ENCODE measurements around the gene SCRN1.
A peak's percentile ranks its signal among the peaks of the same experiment; 100 is the strongest.
"Not testable (repeated sequence)": the region's sequence is repeated elsewhere in the genome, so short reads cannot be mapped to it uniquely, and the experiment has no call there.

SCRN1 gene

DNA sequence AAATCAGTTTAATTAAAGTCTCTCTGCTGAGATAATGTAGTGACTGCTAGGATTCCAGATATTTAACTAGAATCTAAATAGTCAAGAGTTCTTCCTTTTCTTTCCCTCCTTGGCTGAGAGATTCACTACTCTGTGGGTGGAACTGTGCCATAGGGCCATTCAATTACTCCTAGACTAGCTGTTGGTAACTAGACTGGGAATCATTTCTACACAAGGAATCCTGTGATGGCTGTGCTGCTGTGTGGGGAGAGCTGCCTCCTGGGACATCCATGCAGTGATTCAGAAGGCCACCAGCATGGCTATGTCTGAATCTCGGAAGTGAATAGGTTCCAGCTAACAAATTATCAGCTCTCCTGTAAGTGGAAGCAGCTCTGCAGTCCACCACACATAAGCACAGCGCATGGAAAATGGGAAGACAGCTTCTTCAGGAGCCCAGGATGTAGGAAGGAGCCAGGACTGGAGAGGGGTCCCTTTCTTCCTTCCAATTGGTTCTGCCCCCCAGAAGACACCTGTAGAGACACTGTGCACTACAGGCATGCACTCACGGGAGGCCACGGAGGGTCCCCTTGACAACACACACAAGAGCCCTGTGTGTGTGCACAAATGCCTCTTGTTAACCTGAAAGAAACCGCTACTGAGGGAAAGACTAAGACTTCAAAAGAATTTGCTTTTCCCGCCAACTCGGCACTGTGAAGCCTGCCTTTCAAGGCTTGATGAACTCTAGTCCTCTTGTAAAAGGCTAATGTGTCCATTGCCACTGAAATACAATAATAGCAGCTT, 66.5 kb downstream of the SCRN1 start:
- DNase-seq: no peak

DNA sequence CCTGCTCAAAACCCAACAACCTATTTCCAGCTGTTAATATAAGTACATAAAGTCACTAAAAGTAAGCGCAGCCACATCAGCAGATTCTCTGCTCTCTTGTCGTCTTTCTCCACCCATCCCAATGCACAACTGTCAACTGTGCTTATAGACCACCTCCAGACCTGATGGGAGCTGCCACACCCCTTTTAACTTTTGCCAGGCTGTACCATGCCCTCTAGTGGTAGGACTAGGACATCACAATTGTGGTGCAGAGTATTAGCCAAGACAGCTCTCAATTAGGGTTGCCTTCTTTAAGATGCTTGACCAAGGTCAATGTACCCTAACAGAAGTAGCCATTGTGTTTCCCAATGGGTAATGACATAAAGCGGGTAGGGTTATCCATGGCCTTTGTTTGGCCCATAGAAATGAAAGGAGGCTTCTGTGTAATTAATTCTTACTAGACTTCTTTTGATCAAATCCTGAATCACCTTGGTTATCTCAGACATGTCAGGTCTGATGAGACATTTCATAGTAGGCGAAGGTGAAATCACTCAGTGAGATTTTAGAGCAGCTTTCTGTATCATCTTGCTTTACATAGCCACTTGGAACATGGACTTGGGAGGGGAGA, 68.1 kb downstream of the SCRN1 start:
- peak; percentile 66 for DNase-seq

DNA sequence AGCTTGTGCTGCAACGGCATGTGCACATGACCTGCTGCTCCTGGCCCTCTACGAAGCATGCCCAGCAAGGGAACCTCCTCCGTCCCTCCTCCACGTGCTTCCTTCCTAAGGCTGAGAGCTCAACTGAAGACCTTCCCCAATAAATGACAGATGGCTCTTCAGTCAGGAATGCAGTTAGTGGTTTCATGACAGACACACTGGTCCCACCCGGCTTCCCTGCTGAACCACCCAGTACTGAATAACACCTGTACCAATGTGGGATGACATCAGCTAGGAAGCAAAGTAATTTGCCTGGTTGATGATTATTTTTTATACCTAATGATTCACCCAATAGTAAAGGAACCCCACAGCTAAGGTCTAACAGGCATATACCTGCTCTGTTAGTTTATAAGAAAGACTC, 69.1 kb downstream of the SCRN1 start:
- no peak for DNase-seq

DNA sequence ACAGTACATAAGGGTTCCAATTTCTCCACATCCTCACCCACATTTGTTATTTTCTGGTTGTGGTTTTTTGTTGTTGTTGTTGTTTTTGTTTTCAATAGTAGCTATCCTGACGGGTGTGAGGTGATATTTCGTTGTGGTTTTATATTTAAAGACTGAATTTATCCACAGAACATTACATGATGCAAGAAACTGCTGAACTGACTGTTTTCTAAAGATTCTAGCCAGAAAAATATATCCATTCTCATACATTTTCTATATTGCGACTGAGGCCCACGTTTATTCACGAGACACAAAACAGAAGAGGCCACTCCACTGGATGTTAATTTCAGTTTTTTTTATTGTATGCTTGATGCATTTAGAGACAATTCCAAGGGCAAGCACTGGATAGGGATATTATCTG, 69.8 kb downstream of the SCRN1 start:
- DNase-seq: no peak

DNA sequence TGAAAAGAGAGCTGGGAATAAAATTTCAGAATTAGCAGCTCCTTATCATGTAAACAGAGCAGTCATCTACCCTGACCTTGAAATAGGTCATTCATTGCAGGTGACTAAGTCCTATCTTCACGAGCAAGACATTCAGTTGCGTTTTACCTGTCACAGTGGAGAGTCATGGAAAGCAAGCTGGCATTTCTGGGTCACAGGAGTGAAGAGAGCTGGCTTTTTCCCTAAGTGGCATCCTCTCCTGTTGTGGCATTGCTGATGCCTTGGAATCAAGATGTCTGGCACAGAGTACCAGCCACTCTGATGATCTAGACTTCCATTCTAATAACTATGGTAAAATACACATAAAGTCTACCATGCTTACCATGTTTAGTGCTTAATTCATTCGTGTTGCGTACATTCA, 70.8 kb downstream of the SCRN1 start:
- no peak for DNase-seq

DNA sequence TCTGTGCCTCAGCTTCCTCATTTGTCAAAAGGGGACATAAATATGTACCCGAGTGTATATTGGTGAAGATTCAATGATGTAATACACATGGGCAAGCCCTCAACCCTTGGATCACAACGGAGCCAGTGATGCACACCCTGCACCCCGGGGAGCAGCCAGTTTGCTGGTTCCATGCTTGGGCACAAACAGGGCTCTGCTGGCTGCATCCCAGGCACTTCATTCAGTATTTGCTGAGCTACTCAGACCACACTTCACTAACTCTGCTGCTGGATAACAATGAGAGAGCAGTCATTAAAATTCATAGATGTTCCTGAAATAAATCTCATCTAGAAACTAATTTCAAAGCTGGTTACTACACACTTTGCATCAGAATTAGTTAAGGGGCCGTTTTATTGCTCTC, 72.0 kb downstream of the SCRN1 start:
- no peak for DNase-seq

DNA sequence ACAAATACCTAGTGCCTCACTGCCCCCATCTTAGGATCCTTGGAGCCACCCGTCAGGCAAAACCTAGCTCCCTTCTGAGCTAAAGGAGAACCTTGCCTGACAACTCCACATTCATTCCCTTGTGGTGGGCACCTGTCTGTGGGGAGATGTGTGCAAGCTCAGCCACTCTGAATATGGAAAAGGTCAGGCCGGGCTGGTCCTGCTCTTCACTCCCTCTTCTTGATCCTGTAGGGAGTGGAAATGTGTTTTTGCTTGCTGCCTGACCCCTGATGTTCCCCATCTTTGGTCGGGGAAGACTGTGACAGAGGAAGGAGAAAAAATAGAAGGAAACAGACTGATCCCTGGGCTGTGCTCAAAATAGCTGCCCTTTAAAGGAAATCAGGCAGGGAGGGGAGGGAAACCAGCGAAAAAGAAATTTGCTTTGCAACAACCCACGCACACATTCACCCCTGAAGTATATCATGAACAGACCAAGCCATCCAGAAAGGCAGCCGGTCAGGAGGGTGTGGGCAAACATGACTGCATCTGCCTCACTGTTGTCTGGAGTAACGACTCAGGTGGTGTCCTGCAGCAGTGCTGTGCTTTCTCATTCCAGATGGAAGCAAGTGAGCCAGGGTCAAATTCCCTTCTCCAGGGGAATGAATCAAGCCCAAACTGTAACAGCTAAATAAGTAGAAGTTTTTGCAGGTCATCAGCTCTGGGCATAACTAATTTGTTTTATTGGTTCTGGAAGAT, 74.0 kb downstream of the SCRN1 start:
- DNase-seq: no peak

DNA sequence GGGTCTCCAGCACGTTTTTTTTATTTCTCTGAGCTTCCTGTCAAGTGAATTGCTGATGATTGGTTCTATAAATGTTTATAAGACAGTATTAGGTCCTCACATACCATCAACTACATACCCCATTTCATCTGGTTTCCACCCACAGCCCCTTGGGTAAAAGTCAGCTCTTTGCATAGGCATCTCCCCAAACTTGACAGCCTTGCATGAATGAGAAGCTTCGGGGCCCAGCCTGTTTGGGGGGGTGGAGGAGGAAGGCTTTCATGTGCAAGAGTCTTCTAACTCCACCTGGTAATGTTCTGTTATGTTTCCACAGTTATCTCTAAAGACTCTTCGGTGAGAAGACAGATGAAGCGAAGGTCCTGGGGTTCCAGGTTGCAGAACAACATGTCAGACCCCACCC, 75.4 kb downstream of the SCRN1 start:
- DNase-seq: no peak

DNA sequence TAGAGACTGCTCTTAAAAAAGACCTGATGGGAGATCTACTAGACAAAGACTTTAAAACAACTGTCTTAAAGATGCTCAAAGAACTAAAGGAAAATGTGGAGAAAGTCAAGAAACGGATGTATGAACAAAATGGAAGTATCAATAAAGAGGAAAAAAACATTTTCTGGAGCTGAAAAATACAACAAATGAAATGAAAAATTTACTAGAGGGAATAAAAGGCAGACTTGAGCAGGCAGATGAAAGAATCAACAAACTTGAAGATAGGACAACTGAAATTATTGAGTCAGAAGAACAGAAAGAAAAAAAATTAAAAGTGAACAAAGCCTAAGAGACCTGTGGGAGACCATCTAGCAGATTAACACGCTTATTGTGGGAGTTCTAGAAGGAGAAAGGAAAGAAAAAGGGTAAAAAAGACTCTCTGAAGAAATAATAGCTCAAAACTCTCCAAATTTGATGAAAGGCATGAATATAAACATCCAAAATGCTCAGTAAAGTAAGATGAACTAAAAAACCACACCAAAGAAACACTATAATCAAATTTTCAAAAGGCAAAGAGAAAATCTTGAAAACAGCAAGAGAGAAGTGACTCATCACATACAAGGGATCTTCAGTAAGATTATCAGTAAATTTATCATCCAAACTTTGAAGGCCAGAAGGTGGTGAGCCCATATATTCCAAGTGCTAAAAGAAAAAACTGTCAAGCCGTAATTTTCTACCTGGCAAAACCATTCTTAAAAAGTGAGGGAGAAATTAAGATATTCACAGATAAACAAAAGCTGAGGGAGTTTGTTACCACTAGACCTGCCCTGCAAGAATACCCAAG, 83.2 kb downstream of the SCRN1 start:
- DNase-seq: no peak

DNA sequence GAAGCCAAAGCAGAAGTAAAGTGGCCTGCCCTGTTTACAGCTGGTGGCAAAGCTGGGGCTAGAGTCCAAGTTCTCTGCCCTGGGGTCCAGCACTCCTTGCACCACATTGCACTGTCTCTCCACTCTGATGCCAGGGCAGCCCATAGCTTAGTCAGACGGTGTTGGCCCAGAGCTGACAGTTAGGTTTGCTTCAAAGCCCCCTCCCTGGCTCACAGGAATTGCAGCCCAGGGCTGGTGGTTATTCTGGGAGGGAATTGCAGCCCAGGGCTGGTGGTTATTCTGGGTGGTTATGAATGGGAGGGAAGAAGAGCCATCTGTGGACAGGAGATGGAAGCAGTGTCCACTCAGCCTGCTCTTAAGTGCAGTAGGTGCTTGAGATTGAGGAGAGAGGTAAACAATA, 88.9 kb downstream of the SCRN1 start:
- DNase-seq: no peak

DNA sequence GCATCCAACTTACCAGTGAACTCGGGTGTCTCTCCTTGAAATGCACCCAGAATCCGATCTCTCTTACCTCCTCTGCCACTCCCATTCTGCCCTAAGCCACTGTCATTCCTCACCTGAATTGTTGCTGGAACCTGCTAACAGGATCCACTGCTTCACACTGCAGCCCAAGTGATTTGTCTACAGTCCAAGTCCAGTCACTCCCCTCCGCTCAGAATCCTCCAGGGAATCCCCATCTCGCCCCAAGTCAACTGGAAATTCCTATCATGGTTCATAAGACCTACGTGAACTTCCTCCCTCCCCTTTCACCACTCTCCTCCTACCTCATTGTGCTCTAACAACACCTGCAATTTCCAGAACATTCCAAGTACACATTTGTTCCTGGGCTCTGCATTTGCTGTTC, 91.3 kb downstream of the SCRN1 start:
- no peak for DNase-seq

DNA sequence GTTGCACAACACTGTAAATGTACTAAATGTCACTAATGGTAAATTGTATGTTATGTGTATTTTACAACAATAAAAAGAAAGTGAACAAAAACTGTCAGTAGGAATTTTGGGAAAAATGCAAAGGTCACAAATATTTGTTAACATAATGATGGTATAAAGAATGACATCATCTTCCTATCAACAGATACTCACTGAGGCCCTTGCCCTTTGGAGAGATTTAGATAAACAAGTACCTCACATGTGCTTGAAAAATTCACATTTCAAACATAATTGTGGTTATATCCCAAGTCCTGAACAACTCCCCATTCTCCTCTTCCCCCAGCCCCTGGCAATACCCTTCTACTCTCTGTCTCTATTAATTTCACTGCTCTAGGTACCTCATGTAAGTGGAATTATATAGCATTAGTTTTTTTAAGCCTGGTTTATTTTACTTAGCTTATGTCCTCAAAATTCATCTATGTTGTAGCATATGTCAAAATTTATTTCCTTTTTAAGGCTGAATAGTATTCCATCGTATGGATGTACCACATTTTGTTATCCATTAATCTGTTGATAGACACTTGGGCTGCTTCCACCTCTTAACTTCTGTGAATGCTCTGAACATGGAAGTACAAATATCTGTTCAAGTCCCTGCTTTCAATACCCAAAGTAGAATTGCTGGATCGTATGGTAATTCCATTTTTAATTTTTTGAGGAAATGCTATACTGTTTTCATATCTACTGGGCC, 92.8 kb downstream of the SCRN1 start:
- DNase-seq: no peak

DNA sequence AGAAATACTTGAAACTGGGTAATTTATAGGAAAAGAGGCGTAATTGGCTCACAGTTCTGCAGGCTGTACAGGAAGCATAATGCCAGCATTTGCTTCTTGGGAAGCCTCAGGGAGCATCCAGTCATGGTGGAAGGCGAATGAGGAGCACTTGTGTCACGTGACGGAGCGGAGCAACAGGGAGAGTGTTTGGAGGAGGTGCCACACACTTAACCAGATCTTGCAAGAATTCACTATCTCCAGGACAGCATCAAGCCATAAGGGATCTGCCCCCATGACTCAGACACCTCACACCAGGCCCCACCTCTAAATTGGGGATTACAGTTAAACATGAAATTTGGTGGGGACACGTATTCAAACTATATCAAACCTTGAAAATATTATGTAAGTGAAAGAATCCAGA, 94.0 kb downstream of the SCRN1 start:
- no peak for DNase-seq

DNA sequence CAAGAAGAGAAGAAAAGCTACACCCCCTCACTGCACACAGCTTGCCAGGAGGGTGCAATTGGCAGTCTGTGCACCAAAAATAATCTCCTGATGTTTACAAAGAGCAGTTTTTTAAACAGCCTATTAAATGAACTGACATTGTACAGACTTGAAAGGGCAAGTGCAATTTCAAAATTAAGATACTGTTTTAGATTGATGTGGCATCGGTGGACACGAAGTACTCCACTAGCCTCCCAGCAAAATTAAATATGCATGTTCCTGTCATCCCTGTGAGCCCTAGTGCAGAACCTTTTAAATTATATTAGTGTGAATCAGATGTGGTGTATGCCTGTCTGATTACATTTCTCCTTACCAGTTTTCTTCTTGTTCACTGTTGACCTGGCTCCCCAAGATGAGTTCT, 95.3 kb downstream of the SCRN1 start:
- DNase-seq: no peak

DNA sequence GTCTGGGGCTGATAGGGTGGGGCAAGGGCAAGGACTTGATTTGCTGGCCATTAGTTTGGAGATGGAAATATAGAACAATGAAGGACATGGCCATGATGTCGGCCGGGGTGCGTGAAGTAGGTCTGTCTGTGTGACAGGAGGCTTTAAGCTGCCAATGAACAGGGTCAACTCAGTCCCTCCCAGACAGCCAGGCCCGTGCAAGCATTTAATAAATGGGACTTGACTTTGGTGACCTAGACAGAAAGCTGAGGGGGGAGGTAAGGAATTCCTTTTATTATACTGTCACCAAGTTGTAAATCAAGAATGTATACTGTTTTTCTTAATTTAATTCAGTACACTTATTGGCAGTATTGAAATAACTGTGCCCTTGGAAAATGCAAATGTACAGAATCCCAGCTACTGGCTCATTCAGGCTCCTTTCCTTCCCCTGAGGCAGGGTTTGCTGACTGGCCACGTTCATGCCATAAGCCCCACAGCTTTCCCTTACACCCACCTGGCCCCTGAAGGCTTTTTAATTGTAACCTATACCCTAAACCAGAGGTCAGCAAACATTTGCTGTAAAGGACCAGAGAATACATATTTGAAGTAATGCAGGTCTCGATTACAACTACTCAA, 96.1 kb downstream of the SCRN1 start:
- no peak for DNase-seq

DNA sequence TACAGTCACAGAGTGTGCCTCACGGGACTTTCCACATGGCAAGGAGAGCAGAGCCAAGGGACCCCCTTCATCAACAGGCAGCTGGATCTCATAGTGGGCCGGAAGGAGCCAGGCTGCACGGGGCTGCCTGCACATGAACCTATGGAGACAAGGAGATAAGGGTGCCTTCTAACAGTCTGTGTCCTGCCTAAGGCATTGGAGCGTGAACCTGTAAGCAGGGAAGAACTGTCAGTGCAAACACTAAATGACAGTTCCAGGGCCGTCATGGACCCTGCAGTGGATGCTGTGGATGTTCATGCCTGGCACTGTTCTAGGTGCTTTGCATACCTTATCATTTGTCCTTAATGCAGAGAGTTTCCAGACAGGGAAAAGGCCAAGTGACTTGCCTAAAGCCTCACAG, 97.4 kb downstream of the SCRN1 start:
- no peak for DNase-seq

DNA sequence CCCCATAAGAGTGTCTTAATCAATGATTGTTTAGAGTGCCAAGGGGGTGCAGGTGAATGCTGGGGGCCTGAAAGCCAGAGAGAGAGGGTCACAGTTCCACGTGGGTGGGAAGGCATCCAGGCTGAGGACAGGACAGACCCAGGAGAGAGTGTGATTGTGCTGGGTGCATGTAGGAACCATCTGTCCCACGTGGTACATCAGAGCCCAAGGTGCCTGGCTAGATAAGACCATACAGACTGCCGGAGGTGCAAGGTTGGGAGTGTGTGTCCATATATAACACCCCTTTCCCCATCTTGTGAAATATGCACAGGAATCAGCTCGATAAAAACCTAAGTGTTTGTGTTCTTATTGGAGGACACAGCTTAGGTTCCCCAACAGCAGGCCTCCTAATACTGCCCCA, 97.8 kb downstream of the SCRN1 start:
- no peak for DNase-seq

DNA sequence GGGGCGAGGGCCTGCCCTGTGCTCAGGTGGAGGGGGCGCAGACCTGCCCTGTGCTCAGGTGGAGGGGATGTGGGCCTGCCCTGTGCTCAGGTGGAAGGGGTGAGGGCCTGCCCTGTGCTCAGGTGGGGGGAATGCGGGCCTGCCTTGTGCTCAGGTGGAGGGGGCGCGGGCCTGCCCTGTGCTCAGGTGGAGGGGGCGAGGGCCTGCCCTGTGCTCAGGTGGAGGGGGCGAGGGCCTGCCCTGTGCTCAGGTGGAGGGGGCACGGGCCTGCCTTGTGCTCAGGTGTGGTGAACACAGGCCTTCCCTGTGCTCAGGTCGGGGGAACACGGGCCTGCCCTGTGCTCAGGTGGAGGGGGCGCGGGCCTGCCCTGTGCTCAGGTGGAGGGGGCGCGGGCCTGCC, 98.8 kb downstream of the SCRN1 start:
- not testable (repeated sequence) for DNase-seq

DNA sequence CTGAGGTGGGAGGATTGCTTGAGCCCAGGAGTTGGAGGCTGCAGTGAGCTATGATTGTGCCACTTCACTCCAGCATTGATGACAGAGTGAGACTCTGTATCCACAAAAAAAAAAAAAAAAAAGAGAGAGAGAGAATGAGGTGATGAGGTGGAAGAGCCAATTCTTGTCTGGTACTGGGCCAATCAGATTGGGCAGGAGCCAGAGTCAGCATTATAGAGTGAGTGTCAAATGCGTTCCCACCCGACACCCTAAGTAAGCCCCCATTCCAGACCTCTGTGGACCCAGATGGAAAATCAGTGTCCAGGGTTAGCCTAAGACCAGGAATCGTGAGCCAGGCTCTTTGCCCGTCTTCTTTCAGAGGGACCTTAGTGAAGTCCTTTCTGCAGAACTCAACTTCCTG, 99.3 kb downstream of the SCRN1 start:
- DNase-seq: no peak

DNA sequence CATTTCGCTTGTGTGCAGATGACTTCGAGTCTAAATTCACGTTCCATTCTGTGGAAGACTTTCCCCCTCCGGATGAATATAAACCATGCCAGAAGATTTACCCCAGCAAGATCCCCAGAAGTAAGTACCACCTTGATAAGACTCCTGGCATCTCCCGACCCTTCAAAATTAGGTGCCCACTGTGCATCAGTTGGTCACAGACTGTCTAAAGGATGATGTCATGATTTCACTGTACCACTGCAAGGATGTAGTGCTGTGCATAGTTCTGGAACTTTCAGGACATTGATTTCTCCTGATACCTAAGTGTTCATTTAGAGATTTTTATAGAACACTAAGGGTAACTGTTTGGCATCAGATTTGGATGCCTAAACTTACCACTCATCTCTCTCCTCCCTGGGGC, 100.3 kb downstream of the SCRN1 start:
- no peak for DNase-seq

DNA sequence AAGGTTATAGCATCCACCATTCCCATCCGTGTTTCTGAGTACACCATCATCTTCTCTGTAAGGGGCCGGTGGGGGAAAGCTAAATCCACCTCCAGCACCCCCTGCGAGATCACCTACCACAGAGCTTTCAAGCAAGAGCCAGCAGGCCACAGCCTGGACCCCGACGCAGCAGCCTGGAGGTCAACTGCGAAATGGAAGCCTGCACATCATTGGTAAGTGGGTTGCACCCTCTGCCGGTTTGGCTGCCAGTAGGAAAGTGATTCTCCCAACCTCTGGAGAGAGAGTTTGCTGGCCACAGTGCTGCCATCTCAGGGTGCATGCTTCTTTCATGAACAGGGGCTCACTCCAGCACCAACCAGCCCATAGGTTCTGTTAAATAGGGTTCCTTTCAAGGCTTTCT, 101.6 kb downstream of the SCRN1 start:
- no peak for DNase-seq

DNA sequence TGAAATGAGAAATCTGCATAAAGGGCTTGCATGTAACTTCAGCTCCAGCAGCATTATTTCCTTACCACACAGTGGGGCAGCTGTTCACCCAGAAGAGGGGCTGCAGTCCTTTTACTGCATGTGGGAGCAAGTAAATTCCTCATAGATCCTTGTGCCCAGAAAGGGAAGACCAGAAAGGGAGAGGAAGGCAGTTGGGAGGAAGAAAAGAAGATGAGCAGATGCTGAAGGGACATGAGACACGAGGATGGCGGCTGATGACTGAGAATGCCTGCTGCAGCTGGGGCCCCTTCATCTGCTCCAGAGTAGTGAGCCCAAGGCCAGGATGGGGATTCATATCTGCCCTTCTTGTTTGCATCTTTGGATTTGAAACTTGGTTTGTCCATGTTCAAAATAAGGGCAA, 102.8 kb downstream of the SCRN1 start:
- DNase-seq: no peak
